AG10803 (cell line): ENCODE measurements around the gene DOCK4.

Experiments
- DNase-seq: peaks from one replicate; pipeline ENCODE4 v3.0.0; 2010; ENCODE audit warnings: low read depth
- H3K4me3 ChIP-seq: 2 replicates; pipeline ENCODE4 v1.5.1; 2011; ENCODE audit warnings: mild to moderate bottlenecking, low read length, control low read depth
- TF ChIP-seq, protein P1 (sequence below): conservative IDR thresholded peaks from 2 replicates; pipeline ENCODE4 v1.5.1; 2011; ENCODE audit warnings: mild to moderate bottlenecking, low read length, control low read depth, inconsistent platforms

DOCK4 gene

GRCh38 chr7:112161253-112162141 lies 44.7 kb downstream of the DOCK4 start:
- no peak overlapping the region for H3K4me3 ChIP-seq
- TF ChIP-seq, protein P1, sequence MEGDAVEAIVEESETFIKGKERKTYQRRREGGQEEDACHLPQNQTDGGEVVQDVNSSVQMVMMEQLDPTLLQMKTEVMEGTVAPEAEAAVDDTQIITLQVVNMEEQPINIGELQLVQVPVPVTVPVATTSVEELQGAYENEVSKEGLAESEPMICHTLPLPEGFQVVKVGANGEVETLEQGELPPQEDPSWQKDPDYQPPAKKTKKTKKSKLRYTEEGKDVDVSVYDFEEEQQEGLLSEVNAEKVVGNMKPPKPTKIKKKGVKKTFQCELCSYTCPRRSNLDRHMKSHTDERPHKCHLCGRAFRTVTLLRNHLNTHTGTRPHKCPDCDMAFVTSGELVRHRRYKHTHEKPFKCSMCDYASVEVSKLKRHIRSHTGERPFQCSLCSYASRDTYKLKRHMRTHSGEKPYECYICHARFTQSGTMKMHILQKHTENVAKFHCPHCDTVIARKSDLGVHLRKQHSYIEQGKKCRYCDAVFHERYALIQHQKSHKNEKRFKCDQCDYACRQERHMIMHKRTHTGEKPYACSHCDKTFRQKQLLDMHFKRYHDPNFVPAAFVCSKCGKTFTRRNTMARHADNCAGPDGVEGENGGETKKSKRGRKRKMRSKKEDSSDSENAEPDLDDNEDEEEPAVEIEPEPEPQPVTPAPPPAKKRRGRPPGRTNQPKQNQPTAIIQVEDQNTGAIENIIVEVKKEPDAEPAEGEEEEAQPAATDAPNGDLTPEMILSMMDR: no peak
- DNase-seq: no peak

DNA sequence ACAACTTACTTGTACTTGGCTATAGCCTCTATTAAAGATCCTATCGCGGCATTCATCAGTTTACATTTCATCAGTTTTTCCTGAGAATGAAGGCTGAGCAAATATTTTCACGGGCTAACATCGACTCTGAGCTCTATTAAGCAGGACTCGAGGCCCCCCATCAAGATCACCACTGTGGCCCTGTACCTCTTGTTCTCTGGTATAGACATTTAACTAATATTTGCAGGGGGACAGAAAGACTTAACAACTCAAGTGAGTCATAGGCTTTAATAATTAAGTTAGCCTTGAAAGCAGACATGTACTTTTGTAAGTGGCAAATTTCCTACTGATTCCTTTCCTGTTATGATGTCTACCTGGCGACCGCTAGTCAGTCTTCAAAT lies 45.4 kb downstream of the DOCK4 start:
- no peak for DNase-seq
- TF ChIP-seq, protein P1: no peak

GRCh38 chr7:112160130-112160770 lies 45.9 kb downstream of the DOCK4 start:
- no peak overlapping the region for H3K4me3 ChIP-seq
- TF ChIP-seq, protein P1: no peak
- no peak for DNase-seq

More for the DNA sequence above, 45.4 kb downstream of the DOCK4 start:
- no peak overlapping the region for H3K4me3 ChIP-seq

DNA sequence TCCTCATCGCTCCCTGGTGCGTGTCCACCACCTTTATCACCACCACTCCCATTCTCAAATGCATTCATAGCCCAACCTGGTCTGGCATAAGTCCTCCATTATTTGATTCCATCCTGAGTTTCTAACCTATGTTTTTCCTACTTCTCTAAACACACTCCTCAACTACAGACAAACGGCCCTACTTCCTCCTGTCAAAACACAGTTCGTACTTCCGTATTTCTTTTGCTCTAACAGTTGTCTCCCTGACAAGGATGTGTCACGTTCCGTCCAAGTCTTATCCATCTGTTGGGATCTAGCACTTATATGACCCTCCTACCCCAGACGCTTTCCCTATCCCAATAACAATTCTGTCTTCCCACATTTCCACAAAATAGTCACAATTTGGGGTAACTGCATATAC lies 46.8 kb downstream of the DOCK4 start:
- no peak for DNase-seq
- H3K4me3 ChIP-seq: no peak overlapping the region
- TF ChIP-seq, protein P1: no peak

DNA sequence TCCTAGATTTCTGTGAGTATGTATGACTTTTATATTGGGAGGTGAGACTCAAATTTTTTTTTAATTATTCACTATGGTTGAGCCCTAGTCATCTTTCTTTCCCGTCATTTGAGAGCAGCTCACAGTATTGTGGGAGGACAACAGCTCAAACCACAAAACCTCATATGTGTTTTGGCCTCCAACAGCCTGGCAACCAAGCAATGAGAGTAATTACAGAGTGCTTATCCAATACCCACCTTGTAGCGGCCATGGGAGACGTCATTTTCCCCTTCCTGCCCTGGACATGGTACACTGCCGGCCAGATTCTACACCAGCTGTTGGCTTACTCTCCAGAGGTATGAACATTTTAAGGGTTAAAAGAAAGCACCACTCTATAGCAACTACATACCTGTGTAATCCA lies 49.1 kb downstream of the DOCK4 start:
- H3K4me3 ChIP-seq: no peak overlapping the region
- peak; percentile 70 for DNase-seq
- TF ChIP-seq, protein P1: no peak

GRCh38 chr7:112156412-112156811 lies 49.8 kb downstream of the DOCK4 start:
- TF ChIP-seq, protein P1: no peak
- H3K4me3 ChIP-seq: no peak overlapping the region
- DNase-seq: no peak

DNA sequence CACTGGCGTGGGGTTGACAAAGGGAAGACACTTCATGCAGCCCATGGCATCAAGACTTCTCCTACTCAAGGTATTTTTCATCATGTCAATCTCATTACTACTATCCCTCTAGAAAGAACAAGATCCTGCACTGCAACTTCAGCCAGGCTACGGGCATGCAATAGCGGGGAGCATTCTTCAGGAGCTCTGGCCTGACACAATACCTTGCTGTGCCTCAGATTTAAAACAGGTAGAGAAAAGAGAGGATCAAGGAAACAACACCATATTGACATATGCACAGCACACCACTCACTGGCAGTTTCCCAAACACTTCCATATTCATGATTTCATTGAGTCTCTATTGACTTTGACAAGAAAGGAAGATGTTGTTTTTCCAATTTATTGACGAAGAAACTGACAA lies 51.5 kb downstream of the DOCK4 start:
- H3K4me3 ChIP-seq: no peak overlapping the region
- DNase-seq: no peak
- TF ChIP-seq, protein P1: no peak
